Kidney (tissue), 14 donors: ENCODE data around the gene MEN1. TPM values are rescaled to one million over a fixed set of nuclear protein-coding genes. Genes with fewer than 3 reads are reported as not detected.

Experiments
- DNase-seq, 5 donors: peaks; one replicate each; pipeline ENCODE4 v3.0.0-alpha.2; 2013 to 2020
- FAIRE-seq: peaks from 2 replicates; lab custom pipeline; 2012; peaks lifted over from hg19 to GRCh38; lab: Jason Lieb, UNC
- H3K27ac ChIP-seq, 2 donors: one replicate each; pipeline ENCODE4 v1.7.0; 2013; ENCODE audit warnings: low read depth in 2 of 2, low read length in 2 of 2, inconsistent platforms in 1 of 2
- H3K27me3 ChIP-seq: one replicate; pipeline ENCODE4 v1.7.1; 2013; ENCODE audit warnings: low read length, inconsistent platforms; ENCODE audit not compliant: control insufficient read depth, insufficient read depth
- H3K36me3 ChIP-seq, 3 donors: one replicate each; pipeline versions ENCODE4 v1.7.0 to v1.7.1; 2013; ENCODE audit warnings: low read length in 3 of 3, control low read depth in 1 of 3, inconsistent platforms in 1 of 3; ENCODE audit not compliant: insufficient read depth in 3 of 3, control insufficient read depth in 2 of 3
- H3K4me1 ChIP-seq, 3 donors: one replicate each; pipeline versions ENCODE4 v1.7.0 to v1.7.1; 2013; ENCODE audit warnings: low read length in 3 of 3, inconsistent platforms in 1 of 3, low read depth in 1 of 3; ENCODE audit not compliant: control insufficient read depth in 2 of 3, insufficient read depth in 2 of 3
- H3K4me3 ChIP-seq, 3 donors: one replicate each; pipeline versions ENCODE4 v1.7.0 to v1.8.1; 2013; ENCODE audit warnings: low read length in 3 of 3, control low read depth in 1 of 3, inconsistent platforms in 1 of 3
- H3K9ac ChIP-seq, 3 donors: one replicate each; pipeline versions ENCODE4 v1.7.0 to v1.7.1; 2013; ENCODE audit warnings: low read length in 3 of 3, control low read depth in 1 of 3, inconsistent platforms in 1 of 3
- H3K9me3 ChIP-seq, 3 donors: one replicate each; pipeline versions ENCODE4 v1.7.0 to v1.7.1; 2013; ENCODE audit warnings: low read length in 3 of 3, control low read depth in 1 of 3, inconsistent platforms in 1 of 3; ENCODE audit not compliant: control insufficient read depth in 2 of 3, insufficient read depth in 1 of 3
- intact Hi-C: fragments of 100-400 bp; cut with DNase I; formaldehyde crosslinking; loops from one replicate; pipeline ENCODE4 v1.11.1; 2022
- polyA plus RNA-seq: library from polyadenylated mRNA; stranded (reverse); fragments of 350-450 nt; fragmentation: Illumina TruSeq; extraction: RNeasy Lipid Tissue Mini Kit (QIAGEN cat#74804); gene quantifications from one replicate; pipeline ENCODE4 v1.2.3, GENCODE V29; 2014; ENCODE audit warnings: low read depth, low replicate concordance; ENCODE audit not compliant: insufficient read depth
- total RNA-seq: library from RNA; stranded (reverse); fragmentation: NEBNext Ultra II Directional; extraction: Animal tissue kit (Norgen Biotek cat#: 25700); gene quantifications from one replicate; pipeline ENCODE4 v1.2.1, GENCODE V29; 2021
- TF ChIP-seq, protein P1 (sequence below): IDR thresholded peaks from 3 replicates; pipeline ENCODE4 v1.5.1; 2012; ENCODE audit warnings: mild to moderate bottlenecking, moderate library complexity, borderline replicate concordance; ENCODE audit not compliant: insufficient read depth; ENCODE audit errors: extremely low read depth
- donor health status: control.
- donor health status: control.
- donor health status: control.
- donor health status: control.
- donor health status: control.
- donor health status: DM: yes; HTN: yes; CAD: no.
- donor health status: Normal renal cell carcinoma (clear cell type).

The MEN1 gene
- total and polyA plus RNA-seq, 2 donors from 2014 or later = 20.9 to 24.0 TPM

DNA sequence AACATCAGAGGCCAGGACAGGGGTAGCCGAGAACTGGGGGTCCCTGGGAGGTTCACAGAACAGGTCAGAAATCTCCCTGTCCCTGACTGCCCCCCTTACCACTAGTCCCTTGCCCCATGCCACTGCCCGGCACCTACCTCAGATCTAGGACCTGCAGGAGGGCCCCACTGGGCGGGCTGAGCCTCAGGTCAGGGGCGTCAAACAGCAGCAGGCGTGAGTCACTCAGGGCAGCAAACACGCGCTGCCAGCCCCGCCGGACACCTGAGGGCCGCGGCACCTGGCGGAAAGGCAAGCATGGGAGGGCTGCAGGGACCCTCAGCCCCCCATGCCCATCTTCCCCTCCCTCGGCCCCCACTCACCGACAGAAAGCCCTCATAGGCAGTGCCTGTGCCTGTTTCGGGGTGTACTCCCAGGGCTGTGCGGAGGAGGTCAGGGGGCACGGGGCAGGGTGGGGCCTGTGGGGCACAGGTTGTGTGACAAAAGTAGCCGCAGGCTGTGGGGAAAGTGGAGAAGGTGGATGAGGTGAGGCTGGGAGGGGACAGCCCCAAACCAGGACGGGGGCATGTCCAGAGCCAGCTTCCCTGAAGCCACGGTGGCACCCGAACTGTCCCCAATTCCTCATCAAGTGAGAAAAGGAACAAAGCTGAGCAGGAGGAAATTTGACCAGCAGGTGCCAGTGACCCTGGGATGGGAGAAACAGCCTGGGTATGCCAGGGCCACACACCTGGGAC is 22.3 kb upstream of the MEN1 start:
- DNase-seq (no peak), FAIRE-seq (no peak)
- Histone ChIP-seq H3K4me1 (no peaks in the 10 kb centered on the region), H3K27ac (no peak overlapping the region), H3K36me3 (peaks cover 0 to 3% (median 0%) of the 10 kb centered on the region in 3 donors), H3K4me3 (no peak overlapping the region), H3K9ac (no peak overlapping the region), H3K27me3 (no peaks in the 10 kb centered on the region), H3K9me3 (no peaks in the 10 kb centered on the region)
- intact Hi-C loops = no loop called here
- TF ChIP-seq, protein P1, sequence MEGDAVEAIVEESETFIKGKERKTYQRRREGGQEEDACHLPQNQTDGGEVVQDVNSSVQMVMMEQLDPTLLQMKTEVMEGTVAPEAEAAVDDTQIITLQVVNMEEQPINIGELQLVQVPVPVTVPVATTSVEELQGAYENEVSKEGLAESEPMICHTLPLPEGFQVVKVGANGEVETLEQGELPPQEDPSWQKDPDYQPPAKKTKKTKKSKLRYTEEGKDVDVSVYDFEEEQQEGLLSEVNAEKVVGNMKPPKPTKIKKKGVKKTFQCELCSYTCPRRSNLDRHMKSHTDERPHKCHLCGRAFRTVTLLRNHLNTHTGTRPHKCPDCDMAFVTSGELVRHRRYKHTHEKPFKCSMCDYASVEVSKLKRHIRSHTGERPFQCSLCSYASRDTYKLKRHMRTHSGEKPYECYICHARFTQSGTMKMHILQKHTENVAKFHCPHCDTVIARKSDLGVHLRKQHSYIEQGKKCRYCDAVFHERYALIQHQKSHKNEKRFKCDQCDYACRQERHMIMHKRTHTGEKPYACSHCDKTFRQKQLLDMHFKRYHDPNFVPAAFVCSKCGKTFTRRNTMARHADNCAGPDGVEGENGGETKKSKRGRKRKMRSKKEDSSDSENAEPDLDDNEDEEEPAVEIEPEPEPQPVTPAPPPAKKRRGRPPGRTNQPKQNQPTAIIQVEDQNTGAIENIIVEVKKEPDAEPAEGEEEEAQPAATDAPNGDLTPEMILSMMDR = no peak

DNA sequence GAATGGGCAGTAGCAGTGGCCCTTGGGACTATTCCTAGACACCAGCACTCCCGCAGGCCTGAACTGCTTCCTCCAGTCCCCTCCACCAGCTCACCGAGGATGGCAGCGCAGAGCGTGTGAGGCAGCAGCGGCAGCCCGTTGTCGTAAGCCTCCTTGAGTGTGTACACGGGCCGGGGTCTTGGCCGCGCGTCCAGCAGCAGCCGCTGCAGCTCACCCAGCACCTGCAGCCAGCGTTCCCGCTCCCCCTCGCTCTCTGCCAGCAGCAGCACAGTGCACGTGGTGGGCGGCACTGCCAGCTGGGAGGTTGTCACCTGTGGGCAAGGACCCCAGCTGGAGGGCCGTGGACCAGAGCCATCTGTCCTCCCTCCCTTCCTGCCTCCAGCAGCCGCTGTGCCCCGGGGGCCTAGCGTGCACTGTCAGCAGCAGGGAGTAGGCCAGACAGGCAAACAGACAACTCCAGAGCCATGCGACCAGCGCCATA is 21.1 kb upstream of the MEN1 start:
- Histone ChIP-seq H3K27me3 (no peaks in the 10 kb centered on the region), H3K36me3 (peaks cover 0 to 3% (median 0%) of the 10 kb centered on the region in 3 donors), H3K4me1 (no peaks in the 10 kb centered on the region), H3K4me3 (no peak overlapping the region), H3K9me3 (no peaks in the 10 kb centered on the region), H3K9ac (no peak overlapping the region), H3K27ac (no peak overlapping the region)
- DNase-seq (no peak), FAIRE-seq (no peak)
- intact Hi-C loops = no loop called here
- TF ChIP-seq, protein P1 = no peak

DNA sequence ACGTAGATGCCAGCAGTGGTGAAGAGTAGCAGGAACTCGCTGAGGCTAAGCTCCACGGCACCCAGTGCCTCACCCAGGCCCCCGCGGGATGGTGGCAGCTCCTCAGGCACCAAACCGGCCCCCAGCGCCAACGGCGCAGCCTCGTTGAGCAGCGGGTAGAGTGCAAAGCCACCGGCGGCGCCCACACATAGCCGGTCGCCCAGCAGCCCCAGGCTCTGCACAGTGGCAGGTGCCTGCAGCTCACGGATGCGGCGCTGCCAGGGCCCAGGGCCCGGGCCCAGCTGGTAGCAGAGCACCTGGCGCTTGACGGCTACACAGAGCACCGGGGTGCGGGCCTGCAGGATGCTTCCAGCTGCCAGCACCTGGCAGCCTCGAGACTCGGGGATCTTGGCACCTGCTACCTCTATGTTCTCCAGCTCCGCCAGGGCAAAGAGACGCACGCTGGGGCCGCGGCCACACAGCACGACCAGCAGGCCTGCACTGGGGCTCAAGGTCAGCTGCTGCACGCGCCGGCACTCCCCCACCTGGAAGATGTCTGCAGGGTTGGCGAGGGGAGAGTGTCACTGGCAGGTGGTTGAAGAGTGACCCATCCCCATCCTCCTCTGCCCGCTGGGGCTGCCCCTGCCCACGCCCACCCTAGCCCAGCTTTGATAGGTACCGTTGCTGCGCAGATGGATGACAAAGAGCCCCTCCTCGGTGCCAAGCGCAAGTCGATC is 19.3 kb upstream of the MEN1 start:
- H3K27ac ChIP-seq = no peak overlapping the region
- H3K36me3 ChIP-seq = peaks cover 0 to 3% (median 0%) of the 10 kb centered on the region in 3 donors
- no peak overlapping the region for H3K4me3 ChIP-seq
- H3K9ac ChIP-seq = no peak overlapping the region
- no peaks in the 10 kb centered on the region for H3K27me3 ChIP-seq
- FAIRE-seq (no peak), DNase-seq (no peak)
- H3K9me3 ChIP-seq = no peaks in the 10 kb centered on the region
- TF ChIP-seq, protein P1 = no peak
- intact Hi-C loops = no loop called here
- no peaks in the 10 kb centered on the region for H3K4me1 ChIP-seq
